Skeletal muscle tissue (tissue), 4 donors: ENCODE results near the gene AKAIN1. TPM values are rescaled to one million over a fixed set of nuclear protein-coding genes. Genes with fewer than 3 reads are reported as not detected.

Source experiments
- H3K27ac ChIP-seq: one replicate; pipeline ENCODE4 v1.7.0; 2013; ENCODE audit warnings: mild to moderate bottlenecking, low read depth, low read length, inconsistent platforms
- H3K27me3 ChIP-seq, 3 donors: one replicate each; pipeline ENCODE4 v1.7.0; 2013; ENCODE audit warnings: low read length in 3 of 3; ENCODE audit not compliant: control insufficient read depth in 3 of 3, insufficient read depth in 3 of 3
- H3K36me3 ChIP-seq, 3 donors: one replicate each; pipeline ENCODE4 v1.7.0; 2013; ENCODE audit warnings: low read length in 3 of 3; ENCODE audit not compliant: control insufficient read depth in 3 of 3, insufficient read depth in 3 of 3
- H3K4me1 ChIP-seq, 3 donors: one replicate each; pipeline ENCODE4 v1.7.0; 2013; ENCODE audit warnings: low read length in 3 of 3, mild to moderate bottlenecking in 3 of 3; ENCODE audit not compliant: control insufficient read depth in 3 of 3, insufficient read depth in 3 of 3
- H3K4me3 ChIP-seq, 3 donors: one replicate each; pipeline ENCODE4 v1.7.0; 2013; ENCODE audit warnings: low read length in 3 of 3
- H3K9ac ChIP-seq, 3 donors: one replicate each; pipeline ENCODE4 v1.7.0; 2013; ENCODE audit warnings: low read length in 3 of 3, mild to moderate bottlenecking in 3 of 3, moderate library complexity in 2 of 3, low read depth in 1 of 3
- H3K9me3 ChIP-seq, 3 donors: one replicate each; pipeline ENCODE4 v1.7.0; 2013; ENCODE audit warnings: low read length in 3 of 3; ENCODE audit not compliant: control insufficient read depth in 3 of 3
- total RNA-seq: library from RNA; depleted of rRNA; stranded (reverse); fragments of >200 nt; gene quantifications from one replicate; pipeline ENCODE4 v1.2.3, GENCODE V29; 2014
- donor health status: Osteomylitis.

Gene AKAIN1
- total RNA-seq = not detected

- no peaks in the 10 kb centered on the region for H3K36me3 ChIP-seq
- no peak within 1 kb of the TSS for H3K9ac ChIP-seq
- no peaks in the 10 kb centered on the region for H3K9me3 ChIP-seq
- H3K27me3 ChIP-seq = peaks cover 32 to 40% (median 36%) of the 10 kb centered on the region in 3 donors
- no peaks in the 10 kb centered on the region for H3K4me1 ChIP-seq
- H3K27ac ChIP-seq = no peak within 1 kb of the TSS
- H3K4me3 ChIP-seq = no peak within 1 kb of the TSS
Observed at GRCh38 chr18:5197032-5197434, at the start of gene AKAIN1. TSS of gene AKAIN1 (minus strand) at chr18:5197257. CDS start at chr18:5197053, 204 bp downstream.

- H3K27me3 ChIP-seq = no peaks in the 10 kb centered on the region
- peaks cover 11 to 19% (median 13%) of the 10 kb centered on the region in 3 donors for H3K36me3 ChIP-seq
- peaks cover 10 to 12% (median 11%) of the 10 kb centered on the region in 3 donors for H3K4me1 ChIP-seq
- H3K4me3 ChIP-seq = no peak overlapping the region
- H3K9ac ChIP-seq = no peak overlapping the region
- H3K9me3 ChIP-seq = no peaks in the 10 kb centered on the region
- no peak overlapping the region for H3K27ac ChIP-seq
Observed at GRCh38 chr18:5244941-5245340, 47.9 kb upstream of the AKAIN1 start.

GRCh38 chr18:5239447-5239846 lies 42.4 kb upstream of the AKAIN1 start:
- Histone ChIP-seq H3K9ac (peak overlapping the region; percentile 93 to 97 (median 94)), H3K4me3 (peak overlapping the region; percentile 73 to 96 (median 96)), H3K4me1 (peaks cover 18 to 26% (median 18%) of the 10 kb centered on the region in 3 donors)

GRCh38 chr18:5238371-5238976 lies 41.4 kb upstream of the AKAIN1 start:
- Histone ChIP-seq H3K36me3 (peaks cover 5 to 13% (median 8%) of the 10 kb centered on the region in 3 donors), H3K4me3 (peak overlapping the region; percentile 73 to 96 (median 96)), H3K4me1 (peaks cover 18 to 26% (median 18%) of the 10 kb centered on the region in 3 donors), H3K27ac (peak overlapping the region; percentile 98), H3K9ac (peak overlapping the region; percentile 93 to 97 (median 94)), H3K27me3 (no peaks in the 10 kb centered on the region), H3K9me3 (no peaks in the 10 kb centered on the region)

More at GRCh38 chr18:5239447-5239846, 42.4 kb upstream of the AKAIN1 start:
- Histone ChIP-seq H3K27ac (no peak overlapping the region), H3K9me3 (no peaks in the 10 kb centered on the region), H3K27me3 (no peaks in the 10 kb centered on the region), H3K36me3 (peaks cover 11 to 18% (median 13%) of the 10 kb centered on the region in 3 donors)

GRCh38 chr18:5237723-5238370 lies 40.8 kb upstream of the AKAIN1 start:
- Histone ChIP-seq H3K36me3 (peaks cover 5 to 13% (median 8%) of the 10 kb centered on the region in 3 donors), H3K9ac (peak overlapping the region; percentile 93 to 97 (median 94)), H3K4me1 (peaks cover 18 to 26% (median 18%) of the 10 kb centered on the region in 3 donors), H3K27ac (peak overlapping the region; percentile 98), H3K9me3 (no peaks in the 10 kb centered on the region), H3K27me3 (no peaks in the 10 kb centered on the region), H3K4me3 (peak overlapping the region; percentile 73 to 96 (median 96))

GRCh38 chr18:5237083-5237722 lies 40.1 kb upstream of the AKAIN1 start:
- H3K36me3 ChIP-seq = peaks cover 5 to 10% (median 9%) of the 10 kb centered on the region in 3 donors
- H3K4me3 ChIP-seq = peak overlapping the region; percentile 73 to 96 (median 96)
- peak overlapping the region; percentile 98 for H3K27ac ChIP-seq
- peaks cover 18 to 26% (median 18%) of the 10 kb centered on the region in 3 donors for H3K4me1 ChIP-seq
- H3K9ac ChIP-seq = peak overlapping the region; percentile 93 to 97 (median 94)
- H3K27me3 ChIP-seq = no peaks in the 10 kb centered on the region
- H3K9me3 ChIP-seq = no peaks in the 10 kb centered on the region

- no peaks in the 10 kb centered on the region for H3K36me3 ChIP-seq
- no peaks in the 10 kb centered on the region for H3K4me1 ChIP-seq
- H3K9ac ChIP-seq = no peak overlapping the region
- H3K4me3 ChIP-seq = no peak overlapping the region
- H3K27me3 ChIP-seq = no peaks in the 10 kb centered on the region
- no peak overlapping the region for H3K27ac ChIP-seq
- no peaks in the 10 kb centered on the region for H3K9me3 ChIP-seq
Observed at GRCh38 chr18:5214583-5215351, 17.7 kb upstream of the AKAIN1 start.

GRCh38 chr18:5207471-5208150 lies 10.6 kb upstream of the AKAIN1 start:
- no peak overlapping the region for H3K4me3 ChIP-seq
- H3K27me3 ChIP-seq = no peaks in the 10 kb centered on the region
- no peaks in the 10 kb centered on the region for H3K36me3 ChIP-seq
- H3K27ac ChIP-seq = no peak overlapping the region
- no peak overlapping the region for H3K9ac ChIP-seq
- no peaks in the 10 kb centered on the region for H3K4me1 ChIP-seq
- H3K9me3 ChIP-seq = no peaks in the 10 kb centered on the region

- H3K9me3 ChIP-seq = no peaks in the 10 kb centered on the region
Observed at GRCh38 chr18:5198311-5198710, 1.3 kb upstream of the AKAIN1 start.

More at GRCh38 chr18:5198311-5198710, 1.3 kb upstream of the AKAIN1 start:
- Histone ChIP-seq H3K36me3 (no peaks in the 10 kb centered on the region), H3K4me3 (no peak overlapping the region), H3K27me3 (peaks cover 32 to 40% (median 36%) of the 10 kb centered on the region in 3 donors), H3K27ac (no peak overlapping the region), H3K9ac (no peak overlapping the region), H3K4me1 (no peaks in the 10 kb centered on the region)
